GM23248 (cell line): ENCODE data around the gene PDPR. TPM values are rescaled to one million over a fixed set of nuclear protein-coding genes. Genes with fewer than 3 reads are reported as not detected.

Experiments
- DNase-seq: peaks from one replicate; pipeline ENCODE4 v3.0.0-alpha.2; 2015
- H2AFZ ChIP-seq: fragments of 200-600 bp; sonication (generic); 2 replicates; pipeline ENCODE4 v1.6.1; 2016; ENCODE audit warnings: antibody characterized with exemption
- H3F3A ChIP-seq: fragments of 200-600 bp; sonication (generic); 2 replicates; pipeline ENCODE4 v1.6.1; 2016; ENCODE audit warnings: mild to moderate bottlenecking, antibody characterized with exemption, mixed run types; ENCODE audit not compliant: insufficient read depth
- H3K27ac ChIP-seq: fragments of 200-600 bp; sonication (generic); 2 replicates; pipeline ENCODE4 v1.5.1; 2016; ENCODE audit warnings: mild to moderate bottlenecking
- H3K27me3 ChIP-seq: fragments of 200-600 bp; sonication (generic); replicated peaks from 2 replicates; pipeline ENCODE4 v1.6.1; 2016; ENCODE audit warnings: mild to moderate bottlenecking; ENCODE audit not compliant: insufficient read depth
- H3K36me3 ChIP-seq: fragments of 200-600 bp; sonication (generic); 2 replicates; pipeline ENCODE4 v1.6.1; 2016; ENCODE audit warnings: low read depth, mild to moderate bottlenecking
- H3K4me1 ChIP-seq: fragments of 200-600 bp; sonication (generic); 2 replicates; pipeline ENCODE4 v1.6.1; 2016; ENCODE audit warnings: mild to moderate bottlenecking; ENCODE audit not compliant: insufficient read depth
- H3K4me2 ChIP-seq: fragments of 200-600 bp; sonication (generic); one replicate; pipeline ENCODE4 v1.6.1; 2016; ENCODE audit warnings: mild to moderate bottlenecking; ENCODE audit not compliant: unreplicated experiment
- H3K4me3 ChIP-seq: fragments of 200-600 bp; sonication (generic); 2 replicates; pipeline ENCODE4 v1.5.1; 2016; ENCODE audit warnings: mild to moderate bottlenecking
- H3K79me2 ChIP-seq: fragments of 200-600 bp; sonication (generic); 2 replicates; pipeline ENCODE4 v1.6.1; 2016; ENCODE audit warnings: mild to moderate bottlenecking; ENCODE audit not compliant: insufficient read depth
- H3K9ac ChIP-seq: fragments of 200-600 bp; sonication (generic); 2 replicates; pipeline ENCODE4 v1.6.1; 2016; ENCODE audit warnings: mild to moderate bottlenecking
- H3K9me2 ChIP-seq: fragments of 200-600 bp; sonication (generic); 2 replicates; pipeline ENCODE4 v1.6.1; 2016; ENCODE audit warnings: mixed run types, mild to moderate bottlenecking, moderate library complexity; ENCODE audit not compliant: insufficient read depth
- H3K9me3 ChIP-seq: fragments of 200-600 bp; sonication (generic); one replicate; pipeline ENCODE4 v1.6.1; 2017; ENCODE audit warnings: low read depth
- H4K20me1 ChIP-seq: fragments of 200-600 bp; sonication (generic); 2 replicates; pipeline ENCODE4 v1.6.0; 2016; ENCODE audit not compliant: insufficient read depth
- EZH2 ChIP-seq: fragments of 200-600 bp; sonication (generic); IDR thresholded peaks from 2 replicates; pipeline ENCODE4 v1.6.1; 2018; ENCODE audit warnings: antibody characterized with exemption, mild to moderate bottlenecking; ENCODE audit not compliant: insufficient read depth, poor library complexity, severe bottlenecking
- EZH2phosphoT487 ChIP-seq: fragments of 200-600 bp; sonication (generic); IDR thresholded peaks from 2 replicates; pipeline ENCODE4 v1.6.1; 2018; ENCODE audit warnings: antibody characterized with exemption, moderate library complexity, mild to moderate bottlenecking, low read depth; ENCODE audit not compliant: insufficient read depth
- WGBS, 2 experiments: methylation state at CpG; one replicate each; pipeline ENCODE4 v1.1.6; 2015 to 2017; ENCODE audit warnings: low lambda C conversion rate in 2 of 2, low coverage in 1 of 2; ENCODE audit errors: missing lambda C conversion rate in 2 of 2; 5-methylcytosine and 5-hydroxymethylcytosine counted together
- in situ Hi-C: fragments of 300-500 bp; cut with MboI; formaldehyde crosslinking; loops from 2 replicates; pipeline ENCODE4 v1.15.0; 2020
- polyA plus RNA-seq: library from polyadenylated mRNA; unstranded; fragments of >200 nt; fragmentation: Nextera tagmentation; extraction: Ambion mirVana; gene quantifications from 2 replicates; pipeline ENCODE4 v1.2.1, GENCODE V29; 2016
- total RNA-seq: library from RNA; depleted of rRNA; stranded (reverse); fragments of >200 nt; shearing (Covaris generic); gene quantifications from 2 replicates; pipeline ENCODE4 v1.2.3, GENCODE V29; 2014

The PDPR gene
- total and polyA plus RNA-seq, 2 experiments from 2014 or later, result 5.3 to 8.6 TPM

- in situ Hi-C loops, result no loop called here
- Histone ChIP-seq H3K4me3 (no peak overlapping the region), H3K9me3 (no peaks in the 10 kb centered on the region), H3K4me1 (peaks cover 12% of the 10 kb centered on the region), H3K4me2 (no peak overlapping the region), H3K9ac (no peak overlapping the region), H3K79me2 (no peaks in the 10 kb centered on the region), H3K36me3 (peaks cover 19% of the 10 kb centered on the region), H3K9me2 (no peaks in the 10 kb centered on the region), H3F3A (peaks cover 22% of the 10 kb centered on the region), H2AFZ (no peak overlapping the region), H4K20me1 (no peaks in the 10 kb centered on the region), H3K27me3 (no peaks in the 10 kb centered on the region), H3K27ac (no peak overlapping the region)
- whole genome bisulfite sequencing, 2 experiments, result 46 to 54% methylated on average over 9 of the region's 9 CpGs
- TF ChIP-seq EZH2 (no peak), EZH2phosphoT487 (no peak)
- peak; percentile 24 for DNase-seq
Measured at GRCh38 chr16:70159355-70160348, 45.5 kb downstream of the PDPR start.

- H2AFZ ChIP-seq, result no peak overlapping the region
- WGBS, 2 experiments, result 89% methylated on average over 6 of the region's 6 CpGs
- peaks cover 12% of the 10 kb centered on the region for H3K4me1 ChIP-seq
- peaks cover 22% of the 10 kb centered on the region for H3F3A ChIP-seq
- H3K27ac ChIP-seq, result no peak overlapping the region
- TF ChIP-seq EZH2 (no peak), EZH2phosphoT487 (no peak)
- H3K36me3 ChIP-seq, result peaks cover 17% of the 10 kb centered on the region
- in situ Hi-C loops, result no loop called here
- H4K20me1 ChIP-seq, result no peaks in the 10 kb centered on the region
- H3K27me3 ChIP-seq, result no peaks in the 10 kb centered on the region
- H3K9me2 ChIP-seq, result no peaks in the 10 kb centered on the region
- DNase-seq, result no peak
- H3K4me3 ChIP-seq, result no peak overlapping the region
- H3K9me3 ChIP-seq, result no peaks in the 10 kb centered on the region
- H3K79me2 ChIP-seq, result no peaks in the 10 kb centered on the region
- no peak overlapping the region for H3K9ac ChIP-seq
- H3K4me2 ChIP-seq, result no peak overlapping the region
Measured at GRCh38 chr16:70160388-70160787, 46.3 kb downstream of the PDPR start.

- H3K4me1 ChIP-seq, result peaks cover 12% of the 10 kb centered on the region
- no peaks in the 10 kb centered on the region for H3K9me2 ChIP-seq
- H3K9ac ChIP-seq, result no peak overlapping the region
- H3F3A ChIP-seq, result peaks cover 22% of the 10 kb centered on the region
- TF ChIP-seq EZH2phosphoT487, result no peak
- no peak for TF ChIP-seq EZH2
- H3K27me3 ChIP-seq, result no peaks in the 10 kb centered on the region
- 97% methylated on average over 6 of the region's 6 CpGs for WGBS, 2 experiments
- H3K4me3 ChIP-seq, result no peak overlapping the region
- H3K27ac ChIP-seq, result no peak overlapping the region
- in situ Hi-C loops, result no loop called here
- H4K20me1 ChIP-seq, result no peaks in the 10 kb centered on the region
- H3K36me3 ChIP-seq, result peaks cover 14% of the 10 kb centered on the region
- no peak for DNase-seq
- no peak overlapping the region for H2AFZ ChIP-seq
- H3K79me2 ChIP-seq, result no peaks in the 10 kb centered on the region
- no peaks in the 10 kb centered on the region for H3K9me3 ChIP-seq
- no peak overlapping the region for H3K4me2 ChIP-seq
Measured at GRCh38 chr16:70160821-70161220, 46.7 kb downstream of the PDPR start.

GRCh38 chr16:70161350-70161749 lies 47.2 kb downstream of the PDPR start:
- DNase-seq, result no peak
- 87 to 89% methylated on average over 6 of the region's 6 CpGs for WGBS, 2 experiments

More at GRCh38 chr16:70161350-70161749, 47.2 kb downstream of the PDPR start:
- Histone ChIP-seq H3K9me3 (no peaks in the 10 kb centered on the region), H3F3A (peaks cover 22% of the 10 kb centered on the region), H3K9me2 (no peaks in the 10 kb centered on the region), H3K4me3 (no peak overlapping the region), H3K4me1 (peaks cover 12% of the 10 kb centered on the region), H3K79me2 (no peaks in the 10 kb centered on the region), H2AFZ (no peak overlapping the region), H3K27me3 (no peaks in the 10 kb centered on the region), H3K27ac (no peak overlapping the region), H4K20me1 (no peaks in the 10 kb centered on the region), H3K4me2 (no peak overlapping the region), H3K9ac (no peak overlapping the region), H3K36me3 (peaks cover 10% of the 10 kb centered on the region)
- in situ Hi-C loops, result no loop called here
- TF ChIP-seq EZH2 (no peak), EZH2phosphoT487 (no peak)
